Measurements from ENCODE around the gene NHLRC2. TPM values are rescaled to one million over a fixed set of nuclear protein-coding genes. Genes with fewer than 3 reads are reported as not detected.
A peak's percentile ranks its signal among the peaks of the same experiment; 100 is the strongest.
"Not testable (repeated sequence)": the region's sequence is repeated elsewhere in the genome, so short reads cannot be mapped to it uniquely, and the experiment has no call there.

Gene NHLRC2, protein sequence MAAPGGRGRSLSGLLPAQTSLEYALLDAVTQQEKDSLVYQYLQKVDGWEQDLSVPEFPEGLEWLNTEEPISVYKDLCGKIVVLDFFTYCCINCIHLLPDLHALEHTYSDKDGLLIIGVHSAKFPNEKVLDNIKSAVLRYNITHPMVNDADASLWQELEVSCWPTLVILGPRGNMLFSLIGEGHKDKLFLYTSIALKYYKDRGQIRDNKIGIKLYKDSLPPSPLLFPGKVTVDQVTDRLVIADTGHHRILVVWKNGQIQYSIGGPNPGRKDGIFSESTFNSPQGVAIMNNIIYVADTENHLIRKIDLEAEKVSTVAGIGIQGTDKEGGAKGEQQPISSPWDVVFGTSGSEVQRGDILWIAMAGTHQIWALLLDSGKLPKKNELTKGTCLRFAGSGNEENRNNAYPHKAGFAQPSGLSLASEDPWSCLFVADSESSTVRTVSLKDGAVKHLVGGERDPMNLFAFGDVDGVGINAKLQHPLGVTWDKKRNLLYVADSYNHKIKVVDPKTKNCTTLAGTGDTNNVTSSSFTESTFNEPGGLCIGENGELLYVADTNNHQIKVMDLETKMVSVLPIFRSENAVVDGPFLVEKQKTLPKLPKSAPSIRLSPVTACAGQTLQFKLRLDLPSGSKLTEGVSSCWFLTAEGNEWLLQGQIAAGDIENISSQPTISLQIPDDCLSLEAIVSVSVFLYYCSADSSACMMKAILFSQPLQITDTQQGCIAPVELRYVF
- 51.6 TPM for total RNA-seq

- ATAC-seq (peak; percentile 92), DNase-seq (ENCODE audit: low spot score) (peak; percentile 88)
- intact Hi-C loops (cut with DNase I): no loop called here
Measured at GRCh38 chr10:113854013-113854760, at the start of gene NHLRC2, which contains the start of gene DCLRE1A. TSS of gene NHLRC2 (plus strand) at chr10:113854661. CDS start at chr10:113854873, 212 bp downstream. TSS of gene DCLRE1A (minus strand) at chr10:113854082. CDS start at chr10:113853182, 900 bp downstream.

GRCh38 chr10:113806503-113806902, 48.0 kb upstream of the NHLRC2 start:
- ATAC-seq: no peak
- intact Hi-C loops (cut with DNase I): no loop called here
- DNase-seq (ENCODE audit: low spot score): no peak

DNA sequence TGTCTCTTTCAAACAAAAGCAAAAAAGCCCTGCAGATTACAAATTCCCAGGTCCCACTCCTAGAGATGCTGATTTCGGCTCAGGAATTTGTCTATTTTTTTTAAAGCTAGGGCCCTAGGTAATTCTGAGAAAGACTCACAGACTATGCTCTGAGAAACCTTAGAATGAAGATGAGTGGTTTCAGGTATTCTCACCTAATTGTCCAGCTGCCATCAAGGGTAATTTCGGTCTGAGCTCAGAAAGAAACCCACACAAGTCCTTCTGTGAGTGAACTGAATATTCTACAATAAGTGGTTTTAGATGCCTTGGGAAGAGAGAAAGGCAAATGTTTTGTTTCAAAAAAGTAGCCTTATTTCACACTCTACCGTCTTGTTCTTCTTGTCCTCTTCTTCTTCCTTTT, 46.3 kb upstream of the NHLRC2 start:
- intact Hi-C loops (cut with DNase I): no loop called here
- ATAC-seq (no peak), DNase-seq (ENCODE audit: low spot score) (no peak)

DNA sequence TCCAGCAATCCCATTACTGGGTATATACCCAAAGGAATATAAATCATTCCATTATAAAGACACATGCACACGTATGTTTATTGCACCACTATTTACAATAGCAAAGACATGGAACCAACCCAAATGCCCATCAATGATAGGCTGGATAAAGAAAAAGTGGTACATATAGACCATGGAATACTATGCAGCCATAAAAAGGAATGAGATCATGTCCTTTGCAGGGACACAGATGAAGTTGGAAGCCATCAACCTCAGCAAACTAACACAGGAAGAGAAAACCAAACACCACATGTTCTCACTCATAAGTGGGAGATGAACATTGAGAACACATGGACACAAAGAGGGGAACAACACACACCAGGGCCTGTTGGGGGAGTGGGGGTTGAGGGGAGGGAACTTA, 39.8 kb upstream of the NHLRC2 start:
- ATAC-seq; DNase-seq (ENCODE audit: low spot score); intact Hi-C loops (cut with DNase I): not testable (repeated sequence)

DNA sequence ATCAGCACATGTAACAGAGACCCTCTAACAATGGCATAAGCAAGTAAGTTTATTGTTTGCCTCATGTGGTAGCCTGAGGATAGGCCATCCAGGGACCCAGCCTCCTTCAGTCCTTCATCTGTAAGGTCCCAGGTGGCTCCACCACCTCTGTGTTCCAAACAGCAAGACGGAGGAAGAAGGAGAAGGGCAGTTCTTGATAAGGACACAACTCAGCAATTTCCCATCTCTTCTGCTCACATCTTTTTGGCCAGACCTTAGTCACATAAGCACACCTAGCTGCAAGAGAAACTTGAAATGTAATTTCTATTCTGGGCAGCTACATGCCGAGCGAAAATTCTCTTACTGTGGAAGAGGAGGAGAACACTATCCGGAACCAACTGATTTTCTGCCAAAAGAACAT, 34.5 kb upstream of the NHLRC2 start:
- DNase-seq (ENCODE audit: low spot score) (no peak), ATAC-seq (no peak)
- intact Hi-C loops (cut with DNase I): no loop called here

GRCh38 chr10:113820507-113820906, 34.0 kb upstream of the NHLRC2 start:
- ATAC-seq (no peak), DNase-seq (ENCODE audit: low spot score) (no peak)
- intact Hi-C loops (cut with DNase I): no loop called here

GRCh38 chr10:113821306-113821705, 33.2 kb upstream of the NHLRC2 start:
- DNase-seq (ENCODE audit: low spot score); ATAC-seq; intact Hi-C loops (cut with DNase I): not testable (repeated sequence)

GRCh38 chr10:113822174-113822573, 32.3 kb upstream of the NHLRC2 start:
- intact Hi-C loops (cut with DNase I): no loop called here
- ATAC-seq (no peak), DNase-seq (ENCODE audit: low spot score) (no peak)

GRCh38 chr10:113823389-113823788, 31.1 kb upstream of the NHLRC2 start:
- no peak for DNase-seq (ENCODE audit: low spot score)
- no peak for ATAC-seq
- intact Hi-C loops (cut with DNase I): no loop called here

- DNase-seq (ENCODE audit: low spot score): no peak
- ATAC-seq: no peak
- intact Hi-C loops (cut with DNase I): no loop called here
Measured at GRCh38 chr10:113825791-113826190, 28.7 kb upstream of the NHLRC2 start.

DNA sequence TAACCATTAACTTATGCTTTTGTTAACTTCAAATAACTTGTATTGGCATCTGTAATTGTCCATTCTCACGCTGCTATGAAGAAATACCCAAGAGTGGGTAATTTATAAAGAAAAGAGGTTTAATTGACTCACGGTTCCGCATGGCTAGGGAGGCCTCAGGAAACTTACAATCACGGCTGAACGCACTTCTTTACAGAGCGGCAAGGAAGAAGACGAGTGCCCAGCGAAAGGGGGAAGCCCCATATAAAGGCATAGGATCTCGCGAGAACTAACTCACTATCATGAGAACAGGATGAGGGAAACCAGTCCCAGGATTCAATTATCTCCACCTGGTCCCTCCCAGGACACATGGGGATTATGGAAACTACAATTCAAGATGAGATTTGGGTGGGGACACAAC, 25.9 kb upstream of the NHLRC2 start:
- DNase-seq (ENCODE audit: low spot score); ATAC-seq; intact Hi-C loops (cut with DNase I): not testable (repeated sequence)

DNA sequence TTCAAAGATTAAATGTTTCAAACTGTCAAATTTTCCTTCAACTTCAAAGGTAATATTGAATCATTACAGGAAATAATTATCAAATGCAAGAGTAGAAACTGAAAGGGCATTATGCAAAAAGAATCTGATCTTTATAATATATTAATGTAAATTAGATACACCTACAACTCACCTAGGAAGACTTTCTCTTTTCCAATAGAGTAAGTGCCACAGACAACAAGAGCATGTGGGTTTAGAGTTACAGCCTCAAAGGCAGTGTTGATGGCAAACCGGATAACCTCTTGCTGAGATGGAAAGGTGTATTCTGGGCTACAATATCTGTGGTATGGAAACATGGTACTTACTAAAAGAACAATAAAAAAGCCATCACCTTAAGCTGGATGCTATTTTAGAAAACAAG, 12.3 kb upstream of the NHLRC2 start:
- intact Hi-C loops (cut with DNase I): no loop called here
- DNase-seq (ENCODE audit: low spot score) (no peak), ATAC-seq (no peak)

GRCh38 chr10:113843972-113844485, 10.4 kb upstream of the NHLRC2 start:
- DNase-seq (ENCODE audit: low spot score) (no peak), ATAC-seq (no peak)
- intact Hi-C loops (cut with DNase I): no loop called here

- intact Hi-C loops (cut with DNase I): no loop called here
- no peak for DNase-seq (ENCODE audit: low spot score)
- ATAC-seq: no peak
Measured at GRCh38 chr10:113846036-113846435, 8.4 kb upstream of the NHLRC2 start.

GRCh38 chr10:113849140-113849803, 5.2 kb upstream of the NHLRC2 start:
- intact Hi-C loops (cut with DNase I): no loop called here
- no peak for ATAC-seq

DNA sequence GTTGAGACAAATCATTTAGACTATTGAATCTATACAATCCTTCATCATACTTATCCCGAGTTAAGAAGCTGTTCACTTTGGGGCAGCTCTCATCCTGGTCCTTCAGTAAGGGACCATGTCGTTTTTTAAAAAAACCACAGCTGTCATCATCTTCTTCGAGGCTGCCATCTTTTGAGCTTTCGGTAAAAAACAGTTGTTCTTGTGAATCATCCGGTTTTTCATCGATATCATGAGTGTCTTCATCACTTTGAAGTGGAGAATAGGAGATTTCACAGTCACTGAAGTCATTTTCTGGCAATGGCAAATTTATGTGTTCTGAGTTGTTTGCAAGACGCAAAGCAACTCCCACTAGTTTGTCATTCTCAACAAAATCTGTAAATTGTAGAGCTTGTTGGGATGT, 4.5 kb upstream of the NHLRC2 start:
- no peak for ATAC-seq
- intact Hi-C loops (cut with DNase I): no loop called here
- no peak for DNase-seq (ENCODE audit: low spot score)

More at GRCh38 chr10:113849140-113849803, 5.2 kb upstream of the NHLRC2 start:
- no peak for DNase-seq (ENCODE audit: low spot score)

- intact Hi-C loops (cut with DNase I): no loop called here
- ATAC-seq (peak; percentile 58), DNase-seq (ENCODE audit: low spot score) (no peak)
Measured at GRCh38 chr10:113853578-113854012, 866 bp upstream of the NHLRC2 start.

DNA sequence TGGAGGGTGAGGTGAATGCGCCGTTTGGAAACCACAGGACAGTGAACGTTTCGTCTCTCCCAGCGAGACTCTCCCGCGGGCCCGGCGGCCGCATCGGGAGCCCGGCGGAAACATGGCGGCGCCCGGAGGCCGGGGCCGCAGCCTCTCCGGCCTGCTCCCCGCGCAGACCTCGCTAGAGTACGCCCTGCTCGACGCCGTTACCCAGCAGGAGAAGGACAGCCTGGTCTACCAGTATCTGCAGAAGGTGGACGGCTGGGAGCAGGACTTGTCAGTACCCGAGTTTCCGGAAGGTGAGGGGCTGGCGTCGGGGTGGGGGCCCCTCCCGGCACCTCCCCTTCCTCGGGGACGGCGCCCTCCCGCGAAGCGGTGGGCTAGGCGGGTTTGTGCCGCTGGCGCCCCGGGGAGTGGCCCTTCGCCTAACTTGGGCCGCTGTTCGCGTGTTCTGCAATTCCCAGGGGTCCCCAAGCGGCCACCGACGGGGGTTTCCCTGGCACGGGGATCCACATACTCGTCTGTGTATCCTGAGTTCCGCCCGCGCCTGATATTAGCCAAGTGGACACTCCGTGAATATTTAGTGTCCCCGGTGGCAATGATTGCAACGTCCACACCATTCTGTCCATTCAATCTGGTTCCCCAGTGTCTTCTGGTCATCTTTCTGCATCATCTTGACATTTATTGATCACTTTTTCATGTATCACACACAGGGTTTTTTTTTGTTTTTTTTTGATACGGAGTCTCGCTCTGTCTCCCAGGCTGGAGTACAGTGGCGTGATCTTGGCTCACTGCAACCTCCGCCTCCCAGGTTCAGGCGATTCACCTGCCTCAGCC, 514 bp downstream of the NHLRC2 start:
- intact Hi-C loops (cut with DNase I): no loop called here
- peak; percentile 75 for DNase-seq (ENCODE audit: low spot score)
- peak; percentile 81 for ATAC-seq
